Stimulated activated CD8-positive, alpha-beta memory T cell treated with anti-CD3 and anti-CD28 coated beads, Interleukin-12 subunit alpha, Interleukin-12 subunit beta, amount 100 ng/mL, for 1 hour (primary cell): Measurements from ENCODE around the gene ACP6.
"Not testable (repeated sequence)": the region's sequence is repeated elsewhere in the genome, so short reads cannot be mapped to it uniquely, and the experiment has no call there.

ENCODE experiments used
- DNase-seq: peaks from one replicate; pipeline ENCODE4 v3.0.0-alpha.2; 2020; ENCODE audit warnings: low read depth

The ACP6 gene

DNA sequence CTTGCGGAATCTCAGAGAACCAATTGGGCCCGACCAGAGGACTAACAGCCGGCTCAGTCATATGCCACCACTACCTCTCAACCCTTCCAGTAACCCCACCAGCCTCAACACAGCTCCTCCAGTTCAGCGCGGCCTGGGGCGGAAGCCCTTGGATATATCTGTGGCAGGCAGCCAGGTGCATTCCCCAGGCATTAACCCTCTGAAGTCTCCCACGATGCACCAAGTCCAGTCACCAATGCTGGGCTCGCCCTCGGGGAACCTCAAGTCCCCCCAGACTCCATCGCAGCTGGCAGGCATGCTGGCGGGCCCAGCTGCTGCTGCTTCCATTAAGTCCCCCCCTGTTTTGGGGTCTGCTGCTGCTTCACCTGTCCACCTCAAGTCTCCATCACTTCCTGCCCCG lies 49.8 kb downstream of the ACP6 start:
- DNase-seq, result no peak

DNA sequence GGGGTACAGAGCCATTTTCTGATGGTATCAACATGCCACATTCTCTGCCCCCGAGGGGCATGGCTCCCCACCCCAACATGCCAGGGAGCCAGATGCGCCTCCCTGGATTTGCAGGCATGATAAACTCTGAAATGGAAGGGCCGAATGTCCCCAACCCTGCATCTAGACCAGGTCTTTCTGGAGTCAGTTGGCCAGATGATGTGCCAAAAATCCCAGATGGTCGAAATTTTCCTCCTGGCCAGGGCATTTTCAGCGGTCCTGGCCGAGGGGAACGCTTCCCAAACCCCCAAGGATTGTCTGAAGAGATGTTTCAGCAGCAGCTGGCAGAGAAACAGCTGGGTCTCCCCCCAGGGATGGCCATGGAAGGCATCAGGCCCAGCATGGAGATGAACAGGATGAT lies 50.6 kb downstream of the ACP6 start:
- DNase-seq, result no peak

DNA sequence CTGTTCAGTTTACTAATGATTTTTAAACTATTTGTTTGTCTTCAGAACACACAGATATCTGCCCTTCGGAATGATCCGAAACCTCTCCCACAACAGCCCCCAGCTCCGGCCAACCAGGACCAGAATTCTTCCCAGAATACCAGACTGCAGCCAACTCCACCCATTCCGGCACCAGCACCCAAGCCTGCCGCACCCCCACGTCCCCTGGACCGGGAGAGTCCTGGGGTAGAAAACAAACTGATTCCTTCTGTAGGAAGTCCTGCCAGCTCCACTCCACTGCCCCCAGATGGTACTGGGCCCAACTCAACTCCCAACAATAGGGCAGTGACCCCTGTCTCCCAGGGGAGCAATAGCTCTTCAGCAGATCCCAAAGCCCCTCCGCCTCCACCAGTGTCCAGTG lies 51.6 kb downstream of the ACP6 start:
- DNase-seq, result no peak

DNA sequence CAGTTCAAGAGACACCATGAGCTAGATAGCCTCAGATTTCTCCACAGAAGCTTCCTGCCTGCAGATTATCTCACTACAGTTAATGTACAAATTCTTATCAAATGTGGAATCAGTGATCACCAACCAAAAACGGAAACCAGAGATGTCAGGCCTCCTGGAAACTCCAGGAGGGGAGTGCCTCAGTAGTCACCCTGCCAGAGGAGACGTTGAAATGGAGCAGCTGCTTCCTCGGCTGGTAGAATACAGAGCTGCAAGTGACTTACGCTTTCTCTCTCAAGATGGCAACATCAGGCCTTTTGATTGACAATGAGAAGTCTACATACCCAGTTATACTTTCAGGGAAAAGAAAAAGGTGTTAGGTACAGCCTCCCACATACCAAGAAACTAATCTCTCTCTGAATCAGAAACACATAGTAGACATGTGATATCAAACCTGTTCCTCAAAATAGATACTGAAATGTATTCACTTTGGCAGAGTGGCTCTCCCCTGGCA lies 52.2 kb downstream of the ACP6 start:
- no peak for DNase-seq

DNA sequence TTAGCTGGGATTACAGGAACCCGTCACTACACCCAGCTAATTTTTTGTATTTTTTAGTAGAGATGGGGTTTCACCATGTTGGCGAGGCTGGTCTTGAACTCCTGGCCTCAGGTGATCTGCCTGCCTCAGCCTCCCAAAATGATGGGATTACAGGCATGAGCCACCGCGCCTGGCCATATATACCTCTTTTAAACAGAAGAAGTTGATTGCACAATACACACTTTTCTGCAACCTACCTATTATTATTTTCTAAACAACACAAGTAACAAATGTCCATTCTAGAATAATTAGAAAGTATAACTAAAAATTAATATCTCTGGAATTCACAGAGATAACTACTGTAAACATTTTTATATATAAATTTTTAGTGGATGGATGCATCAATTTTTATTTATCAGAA lies 55.4 kb downstream of the ACP6 start:
- DNase-seq, result not testable (repeated sequence)

DNA sequence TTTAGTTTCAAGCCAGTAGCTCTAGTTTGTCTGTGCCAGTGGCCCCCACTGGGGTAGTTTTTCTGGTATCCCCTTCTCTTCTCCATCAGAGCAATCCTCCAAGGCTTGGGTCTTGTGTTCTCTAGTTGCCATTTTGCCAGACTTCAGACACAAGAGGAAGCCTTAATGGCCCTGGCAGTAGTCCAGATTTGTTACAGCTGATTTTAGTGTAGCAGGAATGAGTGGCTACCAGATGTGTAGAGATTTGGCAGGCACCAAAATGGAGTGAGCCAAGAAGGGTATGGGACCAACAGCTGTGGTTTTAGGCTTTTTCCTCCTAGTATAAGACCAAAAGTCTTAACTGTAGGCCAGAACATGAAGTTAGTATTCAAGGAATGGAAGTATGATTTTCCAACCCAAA lies 56.8 kb downstream of the ACP6 start:
- DNase-seq, result no peak

DNA sequence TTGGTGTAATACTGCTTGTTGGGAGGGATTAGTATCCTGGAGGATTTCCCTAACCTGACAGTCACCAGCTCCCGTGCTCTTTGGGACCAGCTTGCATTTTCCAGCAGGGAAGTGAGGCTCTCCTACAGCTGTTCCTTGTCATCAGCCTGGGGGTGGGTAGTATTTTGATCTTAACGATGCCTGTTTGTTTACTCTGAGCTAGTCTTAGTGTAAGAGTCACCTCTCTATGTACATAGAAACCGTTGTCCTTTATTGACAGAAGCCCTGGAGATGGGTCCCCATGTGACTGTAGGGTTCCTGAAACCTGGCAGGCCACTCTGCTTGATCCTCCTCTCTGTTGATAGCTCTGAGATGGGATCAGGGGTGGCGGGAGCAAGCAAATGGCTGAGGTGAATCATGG lies 58.0 kb downstream of the ACP6 start:
- DNase-seq, result no peak

DNA sequence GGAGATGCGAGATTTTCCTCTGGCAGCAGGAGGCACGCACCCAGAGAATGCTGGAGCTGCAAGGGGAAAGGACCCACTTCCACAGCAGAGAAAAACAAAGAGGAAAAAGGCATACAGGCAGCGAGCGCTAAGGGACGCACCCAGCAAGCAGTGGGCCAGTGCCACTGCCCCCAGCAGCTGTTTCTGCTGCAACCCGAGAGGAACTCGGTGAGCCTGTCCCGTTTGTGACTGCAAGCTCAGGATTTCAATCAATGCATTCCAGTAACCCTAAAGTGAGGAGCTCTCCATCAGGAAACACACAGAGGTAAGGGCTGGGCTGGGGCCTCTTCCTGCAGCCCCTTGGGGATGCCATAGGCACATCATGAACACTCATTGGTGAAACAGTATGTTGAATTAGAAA lies 58.7 kb downstream of the ACP6 start:
- DNase-seq, result no peak

DNA sequence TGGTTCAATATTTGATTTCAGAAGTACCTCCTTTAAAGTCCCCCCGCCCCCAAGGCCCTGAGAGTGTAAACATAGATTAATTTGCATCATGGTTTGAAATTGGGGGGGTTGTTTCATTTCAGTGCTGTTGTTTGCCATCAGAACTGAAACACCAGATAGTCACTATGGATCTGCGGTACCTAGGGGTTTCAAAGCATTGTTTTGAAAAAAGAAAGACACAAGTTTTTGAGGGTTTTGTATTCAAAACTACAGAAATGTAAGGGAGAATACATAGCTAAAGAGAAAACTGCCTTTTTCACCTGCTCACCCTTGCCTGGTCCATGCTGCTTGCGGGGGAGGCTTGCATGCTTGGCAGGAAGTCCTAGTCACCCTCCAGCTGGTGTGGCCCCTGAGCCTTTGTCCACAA lies 59.3 kb downstream of the ACP6 start:
- DNase-seq, result no peak

DNA sequence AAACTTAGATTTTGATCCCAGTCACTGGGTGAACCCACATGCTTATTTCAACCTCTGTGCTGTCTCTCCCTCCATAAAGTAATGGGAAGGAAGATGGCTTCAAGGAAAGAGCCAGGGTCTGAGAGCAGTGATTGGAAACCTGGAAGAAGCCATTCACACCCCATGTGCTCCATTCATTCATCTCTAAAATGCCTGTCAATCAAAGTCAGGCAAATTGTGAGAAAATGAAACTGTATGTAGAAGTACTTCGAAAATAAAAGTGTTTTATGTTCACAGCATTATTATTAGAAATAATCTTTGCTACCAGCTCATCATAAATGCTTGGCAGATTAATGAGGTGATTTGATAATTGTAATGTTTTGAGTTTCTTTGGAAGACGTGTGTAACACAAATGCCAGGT lies 61.0 kb downstream of the ACP6 start:
- DNase-seq, result no peak

DNA sequence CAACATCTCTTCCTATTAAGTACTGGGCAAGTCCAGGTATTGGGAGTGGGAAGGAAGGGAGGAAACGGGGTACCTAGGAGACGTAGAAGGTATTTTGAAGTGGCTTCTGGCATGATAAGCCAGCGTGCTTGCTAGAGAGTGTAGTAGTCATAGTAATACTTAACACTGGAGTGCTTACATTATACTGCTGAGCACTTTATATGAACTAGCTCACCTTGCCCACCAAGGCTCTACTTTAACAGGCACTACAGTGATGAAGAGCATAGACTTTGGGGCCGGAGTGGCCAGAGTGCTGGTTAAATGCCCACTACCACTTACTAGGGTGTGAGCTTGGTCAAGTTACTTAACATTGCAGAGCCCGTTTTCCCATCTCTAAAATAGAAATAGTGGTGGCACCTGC lies 61.7 kb downstream of the ACP6 start:
- DNase-seq, result no peak

DNA sequence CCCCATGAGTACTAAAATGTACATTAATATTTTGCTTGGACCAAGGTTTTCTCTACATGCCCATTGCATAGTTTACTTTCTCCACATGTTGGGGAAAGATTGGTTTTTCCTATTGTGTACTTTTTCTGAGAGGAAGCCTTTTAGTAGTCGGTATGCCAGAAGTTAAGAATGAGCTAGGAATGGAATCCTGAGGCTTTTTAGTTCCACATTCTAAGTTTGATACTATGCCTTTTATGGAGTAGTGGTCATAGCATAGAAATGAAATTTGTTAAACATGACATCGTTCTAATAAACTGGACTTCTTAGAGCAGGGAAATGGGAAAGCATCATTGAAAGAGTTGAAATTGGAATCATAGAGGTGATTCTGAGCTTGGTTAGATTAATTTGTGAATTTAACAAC lies 64.7 kb downstream of the ACP6 start:
- no peak for DNase-seq

DNA sequence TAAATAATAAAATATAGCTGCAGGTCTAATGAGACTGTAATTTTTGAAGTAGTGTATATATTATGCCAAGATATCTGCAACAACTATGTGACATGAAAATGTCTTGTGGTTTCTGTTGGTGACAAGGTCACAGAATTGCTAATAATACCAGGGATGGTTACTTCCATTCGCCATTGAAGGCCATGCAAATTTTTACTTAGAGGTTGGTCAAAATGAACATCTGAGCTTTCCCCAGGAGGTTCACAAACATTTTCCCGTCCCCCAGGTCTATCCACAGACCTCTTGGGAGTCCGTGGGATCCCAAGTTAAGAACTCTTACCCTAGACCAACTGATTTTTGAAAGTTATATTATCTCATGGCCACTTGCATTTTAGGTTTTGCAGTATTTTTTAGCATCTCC lies 66.3 kb downstream of the ACP6 start:
- DNase-seq, result no peak

DNA sequence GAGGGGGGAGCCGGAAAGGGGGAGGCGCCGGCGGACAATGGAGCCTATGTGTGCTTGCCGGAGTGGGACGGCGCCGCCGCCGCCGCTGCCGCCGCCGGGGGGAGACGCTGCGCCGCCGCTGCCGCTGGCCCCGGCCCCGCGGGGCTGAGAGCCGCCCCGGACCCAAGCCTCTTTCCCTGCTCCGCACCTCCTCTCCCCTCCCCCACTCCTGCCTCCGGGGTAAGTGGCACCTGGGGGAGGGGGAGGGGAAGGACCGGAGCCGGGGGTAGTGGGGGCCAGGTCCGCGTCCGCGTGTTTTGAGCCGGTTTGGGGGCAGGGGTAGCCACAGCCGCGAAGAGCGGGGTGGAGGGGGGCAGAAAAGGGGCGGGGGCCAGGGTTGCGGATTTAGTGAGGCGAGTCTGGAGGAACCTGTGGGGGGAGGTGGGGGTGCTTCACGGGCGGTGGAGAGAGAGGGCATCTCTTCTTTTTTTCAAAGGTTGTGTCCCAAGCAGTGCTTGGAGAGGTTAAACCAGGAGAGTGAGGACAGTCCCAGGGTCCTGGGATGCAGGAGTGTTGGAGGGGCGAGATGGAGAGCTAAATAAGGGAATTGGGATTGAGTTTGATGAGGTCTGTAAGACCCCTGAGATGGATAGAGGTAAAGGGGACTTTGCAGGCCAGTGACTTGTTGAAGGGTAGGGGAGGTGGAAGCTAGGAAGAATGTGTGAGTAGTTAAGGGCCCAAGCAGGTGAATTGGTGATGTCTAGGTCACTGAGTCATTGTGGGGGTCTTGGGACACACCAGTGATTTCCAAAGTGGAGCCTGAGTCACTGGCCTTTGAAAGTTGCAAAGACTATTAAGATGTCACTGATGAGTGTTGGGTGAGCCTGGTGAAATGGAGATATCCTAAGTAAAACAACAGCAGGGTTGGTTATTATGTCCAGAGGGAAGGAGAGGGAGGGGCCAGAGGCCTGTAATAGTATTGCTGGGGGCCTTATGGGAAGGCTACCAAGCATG lies 69.9 kb downstream of the ACP6 start:
- DNase-seq, result no peak

DNA sequence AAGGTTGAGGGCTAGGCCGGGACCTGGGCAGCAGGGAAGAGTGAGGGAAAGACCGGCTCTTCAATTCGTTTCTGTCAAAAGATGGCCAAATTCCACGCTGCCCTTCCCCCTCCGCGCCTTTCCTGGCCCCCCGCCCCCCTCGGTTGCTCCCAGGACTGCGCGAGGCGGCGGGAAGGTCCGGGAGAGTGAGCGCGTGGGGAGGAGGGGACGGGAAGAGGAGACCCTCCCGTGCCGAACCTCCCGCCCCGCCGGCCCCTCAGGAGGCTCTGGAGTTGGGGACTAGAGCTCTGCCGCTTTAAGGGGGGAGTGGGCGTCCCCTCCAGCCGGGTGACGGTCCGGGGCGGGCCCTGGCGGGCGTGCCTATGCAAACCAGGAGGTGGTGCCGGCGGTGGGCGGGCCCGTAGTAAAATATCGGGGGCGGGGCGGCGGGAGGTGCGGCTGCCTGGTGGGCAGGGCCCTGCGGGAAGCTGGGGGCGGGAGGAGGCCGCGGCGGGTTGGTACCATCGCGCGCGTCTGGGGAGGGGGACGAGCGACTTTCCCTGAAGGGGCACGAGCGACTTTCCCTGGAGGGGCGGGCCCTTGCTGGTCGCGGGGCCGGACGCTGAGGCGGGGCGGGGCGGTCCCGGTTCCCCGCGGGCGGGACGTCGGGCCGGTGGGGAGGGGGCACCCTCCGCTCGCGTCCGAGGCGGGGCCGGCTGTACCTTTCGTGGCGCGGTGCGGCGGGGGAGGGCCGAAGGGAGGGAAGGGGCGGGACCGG lies 70.8 kb downstream of the ACP6 start:
- DNase-seq, result peak; percentile 95

DNA sequence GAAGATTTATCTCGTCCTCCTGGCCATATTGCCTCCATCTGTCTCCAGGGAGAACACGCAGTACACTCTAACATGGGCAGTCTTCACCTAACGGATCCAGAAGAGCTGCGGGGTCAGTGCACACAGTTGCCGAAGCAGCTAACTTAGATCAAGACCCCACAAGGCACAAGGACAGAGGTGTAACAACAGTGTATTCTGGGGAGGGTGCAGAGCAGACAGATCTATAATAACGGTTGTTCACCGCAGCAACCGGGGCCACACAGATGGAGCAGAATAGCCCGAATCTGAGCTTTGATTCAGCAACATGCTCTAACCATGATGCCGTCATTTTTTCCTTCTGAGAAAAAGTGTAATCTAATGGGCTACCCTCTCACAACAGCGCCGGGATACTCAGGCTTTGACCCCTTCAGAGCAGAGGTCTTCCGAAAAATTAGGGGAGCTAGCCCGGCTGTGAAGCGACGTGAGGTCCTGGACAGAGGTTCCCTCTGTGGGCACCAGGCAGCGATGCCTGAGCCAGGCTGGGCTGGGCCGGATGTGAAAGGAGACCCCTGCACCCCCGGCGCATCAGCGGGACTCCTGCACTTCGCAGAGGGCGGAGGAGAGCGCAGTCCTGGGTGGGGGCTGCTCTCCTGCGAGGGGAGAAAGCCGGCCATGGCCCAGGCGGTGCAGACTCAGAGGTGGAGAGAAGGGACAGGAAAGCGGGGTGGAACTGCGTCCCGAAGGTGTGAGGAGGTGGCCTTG lies 71.5 kb downstream of the ACP6 start:
- peak; percentile 9 for DNase-seq

DNA sequence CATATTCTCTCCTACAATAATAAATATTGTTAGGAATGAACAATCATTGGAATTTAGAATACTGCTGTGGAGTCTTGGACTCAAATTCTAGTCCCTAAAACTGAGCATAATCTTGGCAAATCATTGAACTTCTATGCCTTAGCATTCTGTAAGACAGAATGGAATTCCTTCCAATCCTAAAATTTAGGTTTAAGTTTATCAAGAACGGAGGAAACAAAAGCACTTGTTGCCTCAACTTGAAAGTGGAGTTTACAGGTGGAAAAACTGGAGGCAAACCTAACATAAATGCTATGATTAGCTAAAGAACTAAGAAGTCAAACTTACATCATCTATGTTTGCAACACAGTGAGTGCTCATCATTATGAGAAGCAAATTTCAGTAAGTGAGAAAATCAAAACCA lies 73.3 kb downstream of the ACP6 start:
- no peak for DNase-seq
